Fibroblast of pulmonary artery (primary cell): ENCODE data around the gene C1orf35.

Experiments
- DNase-seq: peaks from one replicate; pipeline ENCODE4 v3.0.0-alpha.2; 2010; ENCODE audit warnings: low read depth
- H3K4me3 ChIP-seq: replicated peaks from 2 replicates; pipeline ENCODE4 v1.5.1; 2011; ENCODE audit warnings: low read depth, mild to moderate bottlenecking, control low read depth, low read length, moderate library complexity
- CTCF ChIP-seq: IDR thresholded peaks from 2 replicates; pipeline ENCODE4 v1.5.1; 2011; ENCODE audit warnings: mild to moderate bottlenecking, control low read depth, low read length, inconsistent platforms; ENCODE audit errors: missing control alignments

The C1orf35 gene

DNA sequence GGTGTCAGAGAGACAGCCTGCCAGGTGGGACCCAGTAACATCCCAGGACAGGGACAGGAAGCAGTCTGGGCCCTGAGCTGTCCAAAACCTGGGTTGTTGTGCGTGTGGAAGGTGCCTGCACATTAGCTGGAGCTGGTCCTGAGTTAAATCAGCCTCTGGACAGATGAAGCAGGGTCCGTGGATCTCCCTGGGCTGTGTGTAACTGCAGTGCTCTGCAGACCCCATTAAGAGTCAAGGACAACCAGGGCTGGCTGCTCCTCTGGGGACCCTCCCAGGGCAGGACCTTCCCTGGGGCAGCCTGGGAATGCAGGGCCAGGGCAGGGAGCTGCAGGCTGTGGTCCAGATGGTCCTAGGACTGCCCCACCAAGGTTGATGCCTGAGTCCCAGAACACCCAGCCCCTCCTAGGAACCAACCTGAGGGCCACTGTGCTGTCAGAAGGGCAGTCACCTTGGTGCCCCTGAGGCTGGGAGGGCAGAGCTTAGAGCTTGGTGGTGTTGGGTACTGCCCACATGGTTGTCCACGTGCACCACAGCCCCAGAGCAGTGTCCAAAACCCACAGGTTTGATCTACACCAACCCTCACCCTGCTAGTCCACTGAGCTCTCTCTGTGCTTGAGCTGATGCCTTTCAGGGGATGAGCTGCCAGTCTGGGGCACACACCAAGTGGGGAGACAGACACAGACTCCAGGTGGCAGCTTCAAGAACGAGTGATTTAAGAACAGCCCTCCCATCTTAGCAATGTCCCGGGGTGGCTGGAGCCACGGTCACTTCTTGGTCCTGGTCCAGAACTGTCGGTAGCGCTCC, 3.1 kb upstream of the C1orf35 start:
- no peak for DNase-seq
- TF ChIP-seq CTCF, result no peak
- no peak overlapping the region for H3K4me3 ChIP-seq

- no peak overlapping the region for H3K4me3 ChIP-seq
- DNase-seq, result no peak
- no peak for TF ChIP-seq CTCF
These were observed 2.3 kb upstream of the C1orf35 start for GRCh38 chr1:228105270-228105995.

GRCh38 chr1:228104526-228105269, 1.6 kb upstream of the C1orf35 start:
- H3K4me3 ChIP-seq, result no peak overlapping the region
- no peak for DNase-seq

GRCh38 chr1:228101994-228102790, 933 bp downstream of the C1orf35 start:
- peak; percentile 6 for TF ChIP-seq CTCF
- DNase-seq, result peak; percentile 26
- peak overlapping the region; percentile 87 for H3K4me3 ChIP-seq

More at GRCh38 chr1:228104526-228105269, 1.6 kb upstream of the C1orf35 start:
- no peak for TF ChIP-seq CTCF

DNA sequence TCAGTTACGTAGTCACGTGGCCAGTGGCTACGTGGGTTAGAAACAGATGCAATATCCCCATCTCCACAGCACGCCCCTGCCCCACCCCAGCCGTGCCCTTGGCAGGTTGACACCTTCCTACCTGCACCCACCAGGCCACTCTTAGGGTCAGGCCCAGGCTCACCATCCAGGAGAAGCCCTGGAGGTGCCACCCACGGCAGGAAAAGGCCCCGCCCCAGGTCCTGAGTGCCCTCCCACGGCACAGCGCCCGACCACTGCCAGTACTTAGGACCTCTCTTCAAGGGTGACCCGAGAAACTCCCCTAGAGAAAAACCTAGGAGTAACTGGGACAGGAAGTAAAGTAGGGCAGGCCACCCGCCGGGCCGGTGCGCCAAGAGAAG, 1.5 kb downstream of the C1orf35 start:
- peak overlapping the region; percentile 87 for H3K4me3 ChIP-seq
- DNase-seq, result no peak
- TF ChIP-seq CTCF, result no peak
